Endothelial cell of umbilical vein (primary cell): Measurements from ENCODE around the gene KDM5B. TPM values are rescaled to one million over a fixed set of nuclear protein-coding genes. Genes with fewer than 3 reads are reported as not detected.

Experiments used
- BruUV-seq: library from RNA; stranded (reverse); fragments of 400-500 nt; replicated peaks from 2 replicates; lab custom pipeline; 2021; lab: Mats Ljungman, UMichigan
- CTCF ChIA-PET: fragments of 300-600, 350-600 bp; sonication (Branson Sonifier 250); formaldehyde crosslinking; loops from one replicate; lab custom pipeline; 2021; ENCODE audit warnings: antibody characterized with exemption, inconsistent platforms; lab: Charles Lee
- POLR2A ChIA-PET: fragments of 300-600, 350-600 bp; sonication (Branson Sonifier 250); formaldehyde crosslinking; loops from one replicate; lab custom pipeline; 2021; ENCODE audit warnings: antibody characterized with exemption, inconsistent platforms; lab: Charles Lee
- DNase-seq: peaks from one replicate; pipeline ENCODE4 v3.0.0-alpha.2; 2011; ENCODE audit warnings: low read depth, low spot score
- FAIRE-seq: peaks from 2 replicates; lab custom pipeline; 2011; peaks lifted over from hg19 to GRCh38; lab: Jason Lieb, UNC
- H2AFZ ChIP-seq: 2 replicates; pipeline ENCODE4 v1.6.0; 2012; ENCODE audit warnings: low read depth, low read length, control low read depth, inconsistent platforms
- H3K27ac ChIP-seq: 2 replicates; pipeline ENCODE4 v1.5.1; 2011; ENCODE audit warnings: low read depth, mild to moderate bottlenecking, control low read depth, low read length, moderate library complexity; ENCODE audit not compliant: insufficient read depth
- H3K27me3 ChIP-seq, 2 experiments: 2 replicates each; pipeline versions ENCODE4 v1.6.0 to v1.6.1; 2011; ENCODE audit warnings: low read length in 2 of 2, mixed read lengths in 1 of 2; ENCODE audit not compliant: control insufficient read depth in 2 of 2, insufficient read depth in 2 of 2
- H3K36me3 ChIP-seq, 2 experiments: 2 replicates in 1 of 2; 3 replicates in 1 of 2; pipeline ENCODE4 v1.5.1; 2011; ENCODE audit warnings: low read length in 2 of 2, mild to moderate bottlenecking in 1 of 2, moderate library complexity in 1 of 2; ENCODE audit not compliant: control insufficient read depth in 2 of 2, insufficient read depth in 2 of 2; ENCODE audit errors: extremely low read depth in 1 of 2
- H3K4me1 ChIP-seq: 3 replicates; pipeline ENCODE4 v1.5.1; 2011; ENCODE audit warnings: mild to moderate bottlenecking, low read length; ENCODE audit not compliant: control insufficient read depth, insufficient read depth; ENCODE audit errors: extremely low read depth
- H3K4me2 ChIP-seq: 2 replicates; pipeline ENCODE4 v1.6.1; 2011; ENCODE audit warnings: low read length, control low read depth, mixed read lengths; ENCODE audit not compliant: insufficient read depth
- H3K4me3 ChIP-seq, 3 experiments: fragments of 200-600 bp in 1 of 3; sonication (generic), shearing (Covaris generic) in 1 of 3; replicated peaks in 1 of 3; 2 replicates each; pipeline ENCODE4 v1.5.1; 2011 to 2016; ENCODE audit warnings: control low read depth in 3 of 3, low read length in 3 of 3, mild to moderate bottlenecking in 2 of 3, inconsistent platforms in 1 of 3, low read depth in 1 of 3, moderate library complexity in 1 of 3; ENCODE audit not compliant: insufficient read depth in 1 of 3
- H3K79me2 ChIP-seq: 2 replicates; pipeline ENCODE4 v1.6.0; 2012; ENCODE audit warnings: low read length, inconsistent platforms; ENCODE audit not compliant: control insufficient read depth, insufficient read depth
- H3K9ac ChIP-seq: replicated peaks from 2 replicates; pipeline ENCODE3; 2011; ENCODE audit warnings: low read length, control low read depth; ENCODE audit not compliant: insufficient read depth; ENCODE audit errors: extremely low read depth
- H3K9me1 ChIP-seq: replicated peaks from 3 replicates; pipeline ENCODE4 v1.6.0; 2011; ENCODE audit warnings: mild to moderate bottlenecking, low read length; ENCODE audit not compliant: control insufficient read depth, insufficient read depth; ENCODE audit errors: extremely low read depth
- H3K9me3 ChIP-seq: replicated peaks from 2 replicates; pipeline ENCODE4 v1.5.1; 2012; ENCODE audit warnings: low read length, inconsistent platforms; ENCODE audit not compliant: control insufficient read depth, insufficient read depth
- H4K20me1 ChIP-seq: replicated peaks from 2 replicates; pipeline ENCODE3; 2011; ENCODE audit warnings: mild to moderate bottlenecking, low read length; ENCODE audit not compliant: control insufficient read depth, insufficient read depth; ENCODE audit errors: extremely low read depth
- CTCF ChIP-seq, 2 donors: IDR thresholded peaks; 1 replicate in 1 of 2; 2 replicates in 1 of 2; pipeline ENCODE4 v1.5.1; 2011; ENCODE audit warnings: low read length in 2 of 2, mild to moderate bottlenecking in 2 of 2, moderate library complexity in 2 of 2, control low read depth in 1 of 2, inconsistent platforms in 1 of 2, low read depth in 1 of 2; ENCODE audit not compliant: insufficient read depth in 1 of 2; ENCODE audit errors: extremely low read depth in 1 of 2
- EZH2 ChIP-seq: IDR thresholded peaks from 2 replicates; pipeline ENCODE4 v1.6.1; 2012; ENCODE audit warnings: borderline replicate concordance, low read depth, mild to moderate bottlenecking, moderate library complexity, low read length, inconsistent platforms; ENCODE audit not compliant: severe bottlenecking
- GATA2 ChIP-seq: IDR thresholded peaks from 2 replicates; pipeline ENCODE4 v1.7.0; 2011; ENCODE audit warnings: low read depth, mild to moderate bottlenecking, moderate library complexity, mixed read lengths, low read length; ENCODE audit not compliant: insufficient read length, insufficient read depth
- JUN ChIP-seq: IDR thresholded peaks from 2 replicates; pipeline ENCODE4 v1.6.1; 2011; ENCODE audit warnings: borderline replicate concordance, low read depth; ENCODE audit not compliant: insufficient read length, insufficient read depth
- MAX ChIP-seq: IDR thresholded peaks from 2 replicates; pipeline ENCODE4 v1.6.1; 2011; ENCODE audit not compliant: insufficient read depth, insufficient read length
- MYC ChIP-seq: IDR thresholded peaks from one replicate; pipeline ENCODE4 v1.6.1; 2011; ENCODE audit warnings: mild to moderate bottlenecking, low read depth, low read length
- POLR2AphosphoS5 ChIP-seq: IDR thresholded peaks from 2 replicates; pipeline ENCODE4 v1.6.1; 2012; ENCODE audit warnings: low read depth, mild to moderate bottlenecking, control low read depth, low read length, moderate library complexity; ENCODE audit not compliant: insufficient read depth
- dilution Hi-C: fragments of 300-500 bp; cut with MboI; formaldehyde crosslinking; loops from one replicate; pipeline ENCODE4 v1.15.0; 2019; ENCODE audit warnings: low sequenced_read_pairs; ENCODE audit not compliant: extremely low pct_ligation_motif_present
- intact Hi-C: fragments of 100-400 bp; cut with micrococcal nuclease; formaldehyde crosslinking; loops from one replicate; pipeline ENCODE4 v1.10.0; 2022
- polyA plus RNA-seq, 4 experiments: library from polyadenylated mRNA; depleted of rRNA in 3 of 4; stranded (reverse) in 3 of 4; unstranded in 1 of 4; fragments of >200 nt; gene quantifications; 2 replicates each; pipeline versions ENCODE4 v1.2.1 to v1.2.3, GENCODE V29; 2011 to 2012; ENCODE audit warnings: missing spikeins in 1 of 4
- total RNA-seq: library from RNA; stranded (reverse); gene quantifications from 2 replicates; pipeline ENCODE4 v1.2.3, GENCODE V29; 2021

KDM5B gene
- total and polyA plus RNA-seq, 2 donors (not counting 3 experiments of a cell fraction or from before 2014, with no cell fraction given): 25.2 to 65.5 TPM

GRCh38 chr1:202804126-202804525, 4.1 kb downstream of the KDM5B start:
- dilution Hi-C loops: no loop called here
- H3K9ac ChIP-seq: no peak overlapping the region
- H3K9me3 ChIP-seq: no peaks in the 10 kb centered on the region
- TF ChIP-seq JUN (no peak), MAX (no peak), CTCF (IDR thresholded peaks at IDR 0.05; ENCODE audit: extremely low read depth in 1 of 2, insufficient read depth in 1 of 2, low read depth in 1 of 2, low read length in 2 of 2) (no peak), GATA2 (no peak), EZH2 (no peak), MYC (no peak), POLR2AphosphoS5 (no peak)
- H3K4me3 ChIP-seq: no peak overlapping the region
- CTCF ChIA-PET: no interaction called here
- H3K36me3 ChIP-seq: no peaks in the 10 kb centered on the region
- intact Hi-C loops: no loop called here
- no peak for FAIRE-seq
- peaks cover 2% of the 10 kb centered on the region for H3K9me1 ChIP-seq
- H3K4me2 ChIP-seq: no peak overlapping the region
- no peak overlapping the region for H2AFZ ChIP-seq
- H3K27me3 ChIP-seq: no peaks in the 10 kb centered on the region
- H4K20me1 ChIP-seq: peaks cover 15% of the 10 kb centered on the region
- peaks cover 5% of the 10 kb centered on the region for H3K4me1 ChIP-seq
- H3K79me2 ChIP-seq: peaks cover 78% of the 10 kb centered on the region
- no TSS peak for BruUV-seq
- no peak for DNase-seq
- POLR2A ChIA-PET: no interaction called here
- no peak overlapping the region for H3K27ac ChIP-seq
